OCI-LY3 (cell line): ENCODE data around the gene URB2.

ENCODE experiments used
- EZH2phosphoT487 ChIP-seq: fragments of 200-600 bp; shearing (Covaris generic); IDR thresholded peaks from 2 replicates; pipeline ENCODE4 v1.6.1; 2018; ENCODE audit warnings: antibody characterized with exemption, mixed run types, low read depth
- TF ChIP-seq, protein P1 (sequence below): fragments of 200-600, 300-600 bp; sonication (generic); IDR thresholded peaks from 2 replicates; pipeline ENCODE4 v1.5.1; 2014; ENCODE audit warnings: antibody characterized with exemption, low read length, low read depth

DNA sequence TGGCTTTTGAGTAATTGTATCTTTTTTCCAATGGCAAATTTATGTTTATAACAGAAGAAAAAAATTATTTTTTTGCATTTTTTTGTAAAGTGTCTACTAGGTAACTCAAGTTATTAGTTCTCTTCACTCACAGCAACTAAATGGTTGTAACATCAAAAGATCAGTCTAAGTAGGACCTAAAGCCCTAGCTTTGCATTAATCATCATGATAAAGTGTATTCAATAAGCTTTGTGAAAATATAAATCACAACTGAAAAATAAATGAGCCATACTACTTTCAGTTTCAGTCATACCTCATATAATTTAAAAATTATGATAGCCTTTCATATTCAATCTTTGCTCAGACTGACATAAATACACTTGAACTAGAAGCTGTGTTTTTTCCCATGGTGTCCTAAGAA, 7.0 kb upstream of the URB2 start:
- TF ChIP-seq, protein P1, sequence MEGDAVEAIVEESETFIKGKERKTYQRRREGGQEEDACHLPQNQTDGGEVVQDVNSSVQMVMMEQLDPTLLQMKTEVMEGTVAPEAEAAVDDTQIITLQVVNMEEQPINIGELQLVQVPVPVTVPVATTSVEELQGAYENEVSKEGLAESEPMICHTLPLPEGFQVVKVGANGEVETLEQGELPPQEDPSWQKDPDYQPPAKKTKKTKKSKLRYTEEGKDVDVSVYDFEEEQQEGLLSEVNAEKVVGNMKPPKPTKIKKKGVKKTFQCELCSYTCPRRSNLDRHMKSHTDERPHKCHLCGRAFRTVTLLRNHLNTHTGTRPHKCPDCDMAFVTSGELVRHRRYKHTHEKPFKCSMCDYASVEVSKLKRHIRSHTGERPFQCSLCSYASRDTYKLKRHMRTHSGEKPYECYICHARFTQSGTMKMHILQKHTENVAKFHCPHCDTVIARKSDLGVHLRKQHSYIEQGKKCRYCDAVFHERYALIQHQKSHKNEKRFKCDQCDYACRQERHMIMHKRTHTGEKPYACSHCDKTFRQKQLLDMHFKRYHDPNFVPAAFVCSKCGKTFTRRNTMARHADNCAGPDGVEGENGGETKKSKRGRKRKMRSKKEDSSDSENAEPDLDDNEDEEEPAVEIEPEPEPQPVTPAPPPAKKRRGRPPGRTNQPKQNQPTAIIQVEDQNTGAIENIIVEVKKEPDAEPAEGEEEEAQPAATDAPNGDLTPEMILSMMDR: no peak
- TF ChIP-seq EZH2phosphoT487: no peak
